NCI-H2196 (cell line): ENCODE data around the gene KLHL30.
A peak's percentile ranks its signal among the peaks of the same experiment; 100 is the strongest.

Experiments used
- DNase-seq: peaks from one replicate; lab custom pipeline; 2025; ENCODE audit not compliant: unreplicated experiment; lab: John Stamatoyannopoulos, UW

KLHL30 gene

GRCh38 chr2:238144262-238144661 lies 5.8 kb downstream of the KLHL30 start:
- no peak for DNase-seq

DNA sequence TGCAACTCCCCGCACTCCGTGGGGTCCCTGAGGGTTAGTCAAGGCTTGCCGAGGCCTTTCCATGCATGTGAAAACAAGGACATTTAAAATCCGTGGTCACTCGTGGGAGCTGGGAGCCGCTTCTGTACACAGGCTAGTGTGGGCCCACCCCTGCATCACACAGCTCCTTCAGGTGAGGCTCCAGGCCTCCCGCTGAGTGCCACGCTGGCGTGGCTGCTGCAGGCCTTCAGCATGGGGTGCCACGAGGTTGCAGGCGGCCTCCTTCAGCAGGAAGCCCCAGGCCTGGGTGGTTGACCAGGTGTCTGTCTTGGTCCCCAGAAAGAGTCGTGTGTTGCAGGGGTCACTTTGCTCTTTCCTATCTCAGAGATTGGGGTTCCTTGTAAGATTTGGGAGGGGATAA lies 6.6 kb downstream of the KLHL30 start:
- no peak for DNase-seq

GRCh38 chr2:238145851-238146250 lies 7.4 kb downstream of the KLHL30 start:
- no peak for DNase-seq

DNA sequence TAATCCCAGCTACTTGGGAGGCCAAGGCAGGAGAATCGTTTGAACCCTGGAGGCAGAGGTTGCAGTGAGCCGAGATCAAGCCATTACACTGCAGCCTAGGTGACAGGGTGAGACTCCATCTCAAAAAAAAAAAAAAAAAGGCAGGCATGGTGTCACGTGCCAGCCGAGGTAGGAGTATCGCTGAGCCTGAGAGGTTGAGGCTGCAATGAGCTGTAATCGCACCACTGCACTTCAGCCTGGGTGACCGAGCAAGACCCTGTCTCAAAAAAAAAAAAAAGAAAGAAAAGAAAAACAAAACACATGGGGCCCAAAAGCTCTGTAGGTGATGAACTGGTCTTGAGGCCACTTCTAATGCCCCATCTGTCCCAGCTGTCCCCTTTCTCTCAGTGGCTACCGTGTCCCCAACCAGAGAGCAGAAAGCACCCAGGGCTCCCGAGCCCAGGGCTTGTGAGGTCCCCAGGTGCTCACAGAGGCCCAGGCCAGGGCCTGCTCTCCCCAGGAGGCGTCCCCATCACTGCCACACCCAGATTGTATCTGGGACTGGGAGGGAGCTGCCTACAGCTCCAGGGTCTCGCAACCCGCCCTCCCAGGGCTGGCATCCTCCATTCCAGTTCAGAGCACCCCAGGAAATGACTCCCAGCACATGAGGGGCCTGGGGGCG lies 8.5 kb downstream of the KLHL30 start:
- DNase-seq, result no peak

DNA sequence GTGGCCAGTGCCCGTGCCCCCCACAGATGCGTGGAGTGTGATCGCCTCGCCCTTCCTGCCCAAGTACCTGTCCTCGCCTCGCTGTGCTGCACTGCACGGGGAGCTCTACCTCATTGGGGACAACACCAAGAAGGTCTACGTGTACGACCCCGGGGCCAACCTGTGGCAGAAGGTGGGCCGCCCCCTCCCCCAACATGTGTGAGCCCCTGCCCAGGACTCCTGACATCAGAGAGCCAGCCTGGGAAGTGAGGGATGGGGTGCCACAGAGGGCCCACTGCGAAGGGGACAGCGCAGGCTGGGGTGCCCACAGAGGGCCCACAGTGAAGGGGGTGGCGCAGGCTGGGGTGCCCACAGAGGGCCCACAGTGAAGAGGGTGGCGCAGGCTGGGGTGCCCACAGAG lies 10.5 kb downstream of the KLHL30 start:
- no peak for DNase-seq

GRCh38 chr2:238149841-238150572 lies 11.5 kb downstream of the KLHL30 start:
- no peak for DNase-seq

- DNase-seq, result no peak
These were observed 12.2 kb downstream of the KLHL30 start for GRCh38 chr2:238150686-238151085.

- DNase-seq, result no peak
These were observed 12.7 kb downstream of the KLHL30 start for GRCh38 chr2:238151205-238151604.

- no peak for DNase-seq
These were observed 13.3 kb downstream of the KLHL30 start for GRCh38 chr2:238151628-238152235.

GRCh38 chr2:238152771-238153688 lies 14.6 kb downstream of the KLHL30 start:
- no peak for DNase-seq

DNA sequence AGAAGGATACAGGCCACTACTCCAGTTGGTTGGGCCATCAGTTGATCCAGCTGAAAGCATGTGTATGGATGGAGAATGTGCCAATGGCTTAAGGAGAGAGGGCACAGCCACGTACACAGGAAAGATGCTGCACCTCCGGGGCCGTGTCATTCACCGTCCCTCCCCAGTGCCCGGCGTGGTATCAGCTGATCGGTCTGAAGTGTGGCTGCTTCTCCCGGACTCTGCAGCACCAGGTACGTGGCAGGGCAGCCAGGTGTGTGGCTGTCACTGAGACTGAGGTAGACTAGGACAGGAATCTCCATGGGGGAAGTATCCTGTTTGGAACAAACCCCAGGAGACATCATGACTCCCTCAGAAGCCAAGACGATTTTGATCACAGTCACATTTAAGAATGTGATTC lies 16.1 kb downstream of the KLHL30 start:
- DNase-seq, result no peak

GRCh38 chr2:238155051-238155760 lies 16.7 kb downstream of the KLHL30 start:
- no peak for DNase-seq

GRCh38 chr2:238155761-238156694 lies 17.6 kb downstream of the KLHL30 start:
- no peak for DNase-seq

GRCh38 chr2:238157506-238158017 lies 19.1 kb downstream of the KLHL30 start:
- peak; percentile 75 for DNase-seq

- peak; percentile 39 for DNase-seq
These were observed 19.6 kb downstream of the KLHL30 start for GRCh38 chr2:238158018-238158508.

- peak; percentile 72 for DNase-seq
These were observed 20.1 kb downstream of the KLHL30 start, which contains the start of gene ERFE for GRCh38 chr2:238158509-238159070. Gene ERFE (plus strand): TSS chr2:238158970. CDS start chr2:238159008, 38 bp downstream.

GRCh38 chr2:238159071-238159539 lies 20.6 kb downstream of the KLHL30 start:
- DNase-seq, result no peak

DNA sequence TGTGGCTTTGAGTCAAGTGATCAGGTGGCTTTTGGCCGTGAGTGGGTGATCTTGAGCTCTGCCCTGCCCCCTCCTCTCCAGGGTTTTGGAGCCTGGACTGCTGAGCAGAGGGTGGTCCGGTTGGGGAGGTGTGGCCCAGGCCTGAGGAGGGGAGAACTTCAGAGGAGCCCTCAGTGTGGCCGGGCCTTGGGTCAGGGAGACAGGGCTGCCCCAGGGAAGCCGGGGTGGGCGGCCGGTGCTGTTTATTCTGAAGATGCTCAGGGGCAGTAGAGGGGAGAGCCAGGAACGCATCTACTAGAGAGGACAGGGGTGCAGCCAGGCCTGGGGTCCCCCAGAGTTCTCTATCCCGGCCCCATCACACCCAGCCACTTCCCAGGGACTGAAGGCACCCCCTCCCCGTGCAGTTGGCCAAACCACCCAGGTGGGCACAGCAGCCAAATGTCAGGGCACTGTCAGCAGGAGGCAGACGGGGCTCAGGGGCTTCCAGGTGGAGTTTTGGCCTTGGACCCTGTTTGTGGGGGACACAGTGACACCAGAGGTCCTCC lies 21.3 kb downstream of the KLHL30 start:
- no peak for DNase-seq
